ENCODE data around the gene EXOC3.
"Not testable (repeated sequence)": the region's sequence is repeated elsewhere in the genome, so short reads cannot be mapped to it uniquely, and the experiment has no call there.

Gene EXOC3

GRCh38 chr5:474840-475661 lies 32.1 kb downstream of the EXOC3 start:
- DNase-seq = no peak

DNA sequence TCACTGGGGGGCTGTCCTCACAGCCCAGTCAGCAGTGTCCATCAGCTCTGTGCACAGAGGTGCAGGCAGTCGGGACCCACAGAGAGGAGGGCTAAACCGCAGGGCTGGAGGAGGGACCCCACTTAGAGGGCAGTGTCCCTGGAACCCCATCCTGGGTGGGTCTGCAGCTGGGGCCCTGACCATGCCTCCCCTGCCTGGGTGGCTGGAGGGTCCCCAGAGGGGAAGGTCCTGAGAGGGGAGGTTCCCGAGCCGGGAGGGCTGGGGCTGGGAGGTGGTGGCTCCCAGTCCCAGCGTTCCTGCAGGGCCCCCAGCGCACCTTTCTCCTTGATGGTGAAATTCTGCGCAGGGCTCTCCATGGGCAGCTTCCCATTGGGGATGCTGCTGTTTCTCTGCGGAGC lies 32.7 kb downstream of the EXOC3 start:
- no peak for DNase-seq

- no peak for DNase-seq
Observed at GRCh38 chr5:476102-476813, 33.3 kb downstream of the EXOC3 start.

- DNase-seq = no peak
Observed at GRCh38 chr5:476814-477175, 33.8 kb downstream of the EXOC3 start.

- no peak for DNase-seq
Observed at GRCh38 chr5:477247-477646, 34.3 kb downstream of the EXOC3 start.

DNA sequence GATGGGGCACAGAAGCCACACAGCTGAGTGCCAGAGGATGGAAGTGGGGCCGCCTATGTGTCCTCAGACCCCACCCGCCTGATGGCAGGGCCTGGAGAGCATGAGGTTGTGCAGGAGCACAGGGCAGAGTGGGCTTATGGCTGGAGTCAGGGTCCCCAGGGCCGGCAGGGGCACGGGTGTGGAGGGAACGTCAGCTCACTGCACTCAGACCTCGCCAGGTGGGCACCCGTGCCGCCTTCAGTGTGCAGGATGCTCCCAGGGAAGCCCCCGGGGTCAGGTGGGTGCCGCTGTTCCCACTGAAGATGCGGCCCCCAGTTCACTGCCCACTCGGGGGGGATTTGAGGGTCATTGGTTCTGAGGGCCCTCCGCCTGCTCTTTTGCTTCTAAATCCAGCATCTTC lies 34.9 kb downstream of the EXOC3 start:
- no peak for DNase-seq

- DNase-seq = no peak
Observed at GRCh38 chr5:478369-478981, 35.5 kb downstream of the EXOC3 start.

- DNase-seq = no peak
Observed at GRCh38 chr5:478982-479535, 36.1 kb downstream of the EXOC3 start.

DNA sequence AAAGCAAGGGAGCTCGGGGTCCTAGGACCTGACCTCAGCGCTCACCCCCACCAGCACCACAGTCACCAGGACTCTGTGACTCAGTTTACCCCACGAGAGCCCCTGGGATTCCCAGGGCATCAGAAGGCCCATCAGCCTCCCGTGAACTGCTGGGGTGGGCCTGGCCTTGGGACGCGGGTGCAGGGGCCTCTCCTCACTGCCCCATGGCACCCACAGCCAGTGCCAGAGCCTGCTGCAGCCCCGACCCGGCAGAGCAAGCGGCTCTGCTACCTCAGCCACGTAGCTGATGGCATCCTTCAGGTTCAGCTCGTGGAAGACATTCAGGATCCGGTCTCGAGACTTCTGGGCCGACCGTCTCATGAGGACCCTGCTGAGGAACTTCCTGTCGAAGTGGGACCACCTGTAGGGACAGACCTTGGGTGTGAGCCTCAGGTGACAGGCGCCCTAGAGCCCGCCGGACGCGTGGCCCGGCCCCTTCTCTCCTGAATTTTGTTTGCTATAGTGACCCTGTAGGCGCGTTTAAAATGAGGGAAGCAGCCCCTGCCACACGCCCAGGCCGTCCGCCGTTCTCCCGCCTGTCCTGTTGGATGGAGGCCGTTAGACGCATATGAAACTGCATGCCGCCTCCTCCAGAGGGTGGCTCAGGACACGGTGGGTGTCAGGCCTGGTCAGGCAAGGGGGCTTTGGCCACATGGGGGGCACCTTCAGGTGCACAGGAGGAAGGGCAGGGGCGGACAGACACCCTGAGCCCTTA lies 36.8 kb downstream of the EXOC3 start:
- no peak for DNase-seq

GRCh38 chr5:481347-481746 lies 38.4 kb downstream of the EXOC3 start:
- DNase-seq = no peak

DNA sequence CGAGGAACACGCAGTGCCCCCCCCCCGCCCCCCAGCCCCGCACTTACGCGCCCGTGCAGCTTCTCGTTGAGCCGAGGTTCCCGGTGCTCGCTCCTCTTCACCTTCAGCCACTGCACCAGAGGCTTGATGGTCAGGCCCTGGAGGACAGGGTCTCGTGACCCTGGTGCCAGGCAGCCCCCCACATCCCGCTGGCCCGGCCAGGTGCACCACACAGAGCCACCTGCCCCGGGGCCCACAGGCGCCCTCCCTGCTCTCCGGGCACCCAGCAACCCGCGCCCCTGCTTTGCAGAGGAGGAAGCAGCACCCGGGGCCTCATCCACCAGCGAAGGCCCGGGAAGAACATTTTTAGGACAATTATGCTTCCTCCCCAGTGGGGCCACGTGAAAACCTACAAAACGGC lies 39.0 kb downstream of the EXOC3 start:
- no peak for DNase-seq

GRCh38 chr5:482506-482905 lies 39.5 kb downstream of the EXOC3 start:
- DNase-seq = no peak

- no peak for DNase-seq
Observed at GRCh38 chr5:483011-483410, 40.0 kb downstream of the EXOC3 start.

- no peak for DNase-seq
Observed at GRCh38 chr5:483434-484140, 40.6 kb downstream of the EXOC3 start.

DNA sequence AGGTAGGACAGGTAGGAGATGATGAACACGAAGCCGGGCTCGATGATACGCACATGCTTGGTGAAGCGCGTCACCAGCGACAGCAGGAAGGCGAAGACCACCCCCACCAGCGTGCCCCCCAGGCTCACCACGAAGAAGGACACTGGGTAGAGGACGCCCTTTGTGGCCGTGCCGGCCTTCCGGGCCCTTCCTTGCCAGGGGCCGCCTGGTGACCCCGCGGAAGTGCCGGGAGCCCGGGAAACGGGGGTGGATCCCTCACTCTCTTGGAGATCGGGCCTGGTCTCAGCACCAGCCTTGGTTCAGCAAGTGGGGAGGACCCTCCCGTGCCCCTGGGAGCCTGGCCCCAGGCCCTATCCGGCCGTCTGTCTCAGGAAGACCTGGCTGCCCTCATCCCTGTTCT lies 41.6 kb downstream of the EXOC3 start:
- no peak for DNase-seq

- DNase-seq = no peak
Observed at GRCh38 chr5:485113-485945, 42.4 kb downstream of the EXOC3 start.

DNA sequence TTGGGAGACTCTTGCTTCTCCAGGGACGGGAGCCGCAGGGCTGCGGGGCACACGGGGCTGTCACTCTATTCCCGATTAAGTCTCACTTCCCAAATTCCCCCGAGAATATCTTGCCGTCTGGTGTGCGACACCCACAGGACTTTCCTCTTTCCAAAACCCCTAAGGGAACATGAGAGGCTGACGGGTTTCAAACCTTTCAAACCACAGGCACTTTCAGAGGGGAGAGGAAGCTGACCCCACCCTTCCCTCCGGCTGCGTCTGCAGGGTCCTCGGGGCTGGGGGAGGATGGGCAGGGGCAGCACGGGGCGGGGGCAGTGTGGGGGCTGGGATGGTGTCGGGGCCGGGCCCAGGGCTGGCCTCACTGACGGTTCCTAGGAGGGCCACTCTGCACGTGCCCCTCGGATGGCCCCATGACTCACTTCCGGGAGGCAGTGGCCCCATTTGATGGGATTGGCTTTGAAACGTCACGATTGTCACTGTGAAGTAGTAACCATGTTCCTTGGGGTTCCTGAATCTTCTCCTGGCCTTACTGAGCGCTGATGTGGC lies 43.0 kb downstream of the EXOC3 start:
- DNase-seq = no peak

DNA sequence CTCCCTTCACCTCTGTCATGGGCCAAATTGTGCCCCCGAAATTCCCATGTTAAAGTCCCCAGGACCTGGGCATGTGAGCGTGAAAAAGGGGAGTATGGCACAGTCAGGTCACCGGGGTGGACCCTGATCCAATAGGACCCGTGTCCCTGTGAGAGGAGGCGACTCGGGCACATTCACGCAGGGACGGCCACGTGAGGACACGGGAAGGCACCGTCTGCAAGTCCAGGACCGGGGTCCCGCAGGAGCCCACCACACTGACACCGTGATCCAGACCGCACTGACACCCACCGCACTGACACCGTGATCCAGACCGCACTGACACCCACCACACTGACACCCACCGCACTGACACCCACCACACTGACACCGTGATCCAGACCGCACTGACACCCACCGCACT lies 43.6 kb downstream of the EXOC3 start:
- DNase-seq = not testable (repeated sequence)

- no peak for DNase-seq
Observed at GRCh38 chr5:488241-488640, 45.3 kb downstream of the EXOC3 start.

GRCh38 chr5:488744-489688 lies 46.0 kb downstream of the EXOC3 start:
- DNase-seq = no peak

Measured in stimulated activated CD4-positive, alpha-beta T cell treated with anti-CD3 and anti-CD28 coated beads, Interleukin-1b, Interleukin-23, amount 100 ng/mL, for 48 hours (primary cell).